HepG2 (cell line): ENCODE data around the gene C3orf18. TPM values are rescaled to one million over a fixed set of nuclear protein-coding genes. Genes with fewer than 3 reads are reported as not detected.

Experiments
- ATF2 ChIP-seq: sonication (generic); formaldehyde crosslinking; IDR thresholded peaks from 2 replicates; pipeline ENCODE4 v1.4.0; 2020; ENCODE audit warnings: missing genetic modification reagents
- GMEB2 ChIP-seq: IDR thresholded peaks from 2 replicates; pipeline ENCODE4 v1.6.1; 2016; ENCODE audit warnings: missing biosample characterization, missing genetic modification reagents, low read depth
- MTERF4 ChIP-seq: sonication (generic); formaldehyde crosslinking; IDR thresholded peaks from 2 replicates; pipeline ENCODE4 v1.8.0; 2023; ENCODE audit warnings: mild to moderate bottlenecking, missing genetic modification reagents
- SIN3A ChIP-seq: IDR thresholded peaks from 2 replicates; pipeline ENCODE4 v1.6.1; 2011; ENCODE audit warnings: low read depth, mild to moderate bottlenecking, control low read depth, low read length, borderline replicate concordance
- ZBTB46 ChIP-seq: sonication (generic); formaldehyde crosslinking; IDR thresholded peaks from 2 replicates; pipeline ENCODE4 v1.4.0; 2020; ENCODE audit warnings: mild to moderate bottlenecking, missing genetic modification reagents, borderline replicate concordance
- ZNF367 ChIP-seq: sonication (generic); formaldehyde crosslinking; IDR thresholded peaks from 2 replicates; pipeline ENCODE4 v1.4.0; 2020; ENCODE audit warnings: missing genetic modification reagents, borderline replicate concordance
- ZNF75D ChIP-seq: sonication (generic); formaldehyde crosslinking; IDR thresholded peaks from 2 replicates; pipeline ENCODE4 v1.8.1; 2023; ENCODE audit warnings: missing genetic modification reagents, mild to moderate bottlenecking, borderline replicate concordance
- polyA plus RNA-seq, 8 experiments: library from polyadenylated mRNA; depleted of rRNA in 3 of 8; stranded (reverse) in 7 of 8; unstranded in 1 of 8; fragments of >200 nt; fragmentation: Illumina TruSeq in 4 of 8; extraction: Trizol in 4 of 8; gene quantifications; 2 replicates each; pipeline versions ENCODE4 v1.2.1 to v1.2.3, GENCODE V29; 2011 to 2016; ENCODE audit warnings: low read depth in 4 of 8, missing spikeins in 1 of 8, mixed read lengths in 1 of 8; ENCODE audit not compliant: insufficient read depth in 1 of 8
- total RNA-seq, 5 experiments: library from RNA; depleted of rRNA; stranded (reverse); fragments of >200 nt; fragmentation: Illumina TruSeq; extraction: Trizol; gene quantifications; 2 replicates each; pipeline ENCODE4 v1.2.3, GENCODE V29; 2016; ENCODE audit warnings: low read depth in 1 of 5

C3orf18 gene
- total and polyA plus RNA-seq, 2 of the 13 experiments (the other 11 are each of a cell fraction or from before 2014, with no cell fraction given): 1.6 to 4.8 TPM

- TF ChIP-seq SIN3A: no peak
- no peak for TF ChIP-seq ZNF367
- no peak for TF ChIP-seq ATF2
- no peak for TF ChIP-seq ZNF75D (CRISPR knock-in tag)
- no peak for TF ChIP-seq GMEB2 (CRISPR knock-in tag)
- no peak for TF ChIP-seq ZBTB46 (CRISPR knock-in tag)
- no peak for TF ChIP-seq MTERF4 (CRISPR knock-in tag)
Measured at GRCh38 chr3:50533316-50533715, 34.2 kb downstream of the C3orf18 start (continued).
